Osteocyte (in vitro differentiated cells): ENCODE measurements around the gene EME2. TPM values are rescaled to one million over a fixed set of nuclear protein-coding genes. Genes with fewer than 3 reads are reported as not detected.

Experiments
- DNase-seq: peaks from one replicate; pipeline ENCODE4 v3.0.0; 2021; ENCODE audit warnings: mixed read lengths; ENCODE audit not compliant: unreplicated experiment; ENCODE audit errors: extremely low spot score
- H3K27ac Mint-ChIP-seq: one replicate; pipeline ENCODE4 v1.8.0; 2021; ENCODE audit warnings: mild to moderate bottlenecking, mixed read lengths; ENCODE audit not compliant: unreplicated experiment
- H3K27me3 Mint-ChIP-seq: one replicate; pipeline ENCODE4 v1.8.0; 2021; ENCODE audit warnings: mixed read lengths; ENCODE audit not compliant: unreplicated experiment
- H3K36me3 Mint-ChIP-seq: one replicate; pipeline ENCODE4 v1.8.0; 2021; ENCODE audit warnings: mixed read lengths; ENCODE audit not compliant: unreplicated experiment
- H3K4me1 Mint-ChIP-seq: one replicate; pipeline ENCODE4 v1.8.0; 2021; ENCODE audit warnings: mixed read lengths; ENCODE audit not compliant: unreplicated experiment
- H3K4me3 Mint-ChIP-seq: one replicate; pipeline ENCODE4 v1.8.0; 2021; ENCODE audit warnings: mild to moderate bottlenecking, moderate library complexity, mixed read lengths; ENCODE audit not compliant: unreplicated experiment
- H3K9me3 Mint-ChIP-seq: one replicate; pipeline ENCODE4 v1.8.0; 2021; ENCODE audit warnings: mixed read lengths; ENCODE audit not compliant: unreplicated experiment
- total RNA-seq: library from RNA; stranded (reverse); gene quantifications from 2 replicates; pipeline ENCODE4 v1.2.1, GENCODE V29; 2021
- TF ChIP-seq, protein P1 (sequence below): fragments of 200-600 bp; sonication (generic); IDR thresholded peaks from 2 replicates; pipeline ENCODE4 v1.5.0; 2021; ENCODE audit warnings: antibody characterized with exemption, mild to moderate bottlenecking, moderate library complexity

The EME2 gene
- total RNA-seq, 1 donor from 2014 or later: 21.5 TPM

DNA sequence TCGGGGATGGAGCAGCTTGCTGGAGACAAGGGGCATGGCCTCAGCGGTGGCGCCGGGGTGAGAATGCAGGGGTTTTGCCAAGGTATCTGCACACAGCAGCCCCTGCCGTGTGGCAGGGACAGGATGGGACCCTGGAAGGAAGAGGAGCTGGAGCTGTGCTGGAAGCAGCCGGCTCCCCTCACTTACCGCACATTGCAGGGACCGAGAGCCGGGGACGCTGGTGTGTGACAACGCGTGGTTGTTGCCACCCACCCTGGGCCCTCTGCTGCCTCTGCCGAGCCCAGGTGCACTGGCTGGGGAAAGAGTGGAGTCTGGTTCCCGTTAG is 13.2 kb downstream of the EME2 start:
- Mint-ChIP-seq H3K4me3 (no peak overlapping the region), H3K4me1 (peaks cover 24% of the 10 kb centered on the region), H3K27ac (no peak overlapping the region), H3K36me3 (peaks cover 5% of the 10 kb centered on the region), H3K9me3 (no peaks in the 10 kb centered on the region), H3K27me3 (no peaks in the 10 kb centered on the region)
- DNase-seq: no peak
- TF ChIP-seq, protein P1, sequence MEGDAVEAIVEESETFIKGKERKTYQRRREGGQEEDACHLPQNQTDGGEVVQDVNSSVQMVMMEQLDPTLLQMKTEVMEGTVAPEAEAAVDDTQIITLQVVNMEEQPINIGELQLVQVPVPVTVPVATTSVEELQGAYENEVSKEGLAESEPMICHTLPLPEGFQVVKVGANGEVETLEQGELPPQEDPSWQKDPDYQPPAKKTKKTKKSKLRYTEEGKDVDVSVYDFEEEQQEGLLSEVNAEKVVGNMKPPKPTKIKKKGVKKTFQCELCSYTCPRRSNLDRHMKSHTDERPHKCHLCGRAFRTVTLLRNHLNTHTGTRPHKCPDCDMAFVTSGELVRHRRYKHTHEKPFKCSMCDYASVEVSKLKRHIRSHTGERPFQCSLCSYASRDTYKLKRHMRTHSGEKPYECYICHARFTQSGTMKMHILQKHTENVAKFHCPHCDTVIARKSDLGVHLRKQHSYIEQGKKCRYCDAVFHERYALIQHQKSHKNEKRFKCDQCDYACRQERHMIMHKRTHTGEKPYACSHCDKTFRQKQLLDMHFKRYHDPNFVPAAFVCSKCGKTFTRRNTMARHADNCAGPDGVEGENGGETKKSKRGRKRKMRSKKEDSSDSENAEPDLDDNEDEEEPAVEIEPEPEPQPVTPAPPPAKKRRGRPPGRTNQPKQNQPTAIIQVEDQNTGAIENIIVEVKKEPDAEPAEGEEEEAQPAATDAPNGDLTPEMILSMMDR: no peak

DNA sequence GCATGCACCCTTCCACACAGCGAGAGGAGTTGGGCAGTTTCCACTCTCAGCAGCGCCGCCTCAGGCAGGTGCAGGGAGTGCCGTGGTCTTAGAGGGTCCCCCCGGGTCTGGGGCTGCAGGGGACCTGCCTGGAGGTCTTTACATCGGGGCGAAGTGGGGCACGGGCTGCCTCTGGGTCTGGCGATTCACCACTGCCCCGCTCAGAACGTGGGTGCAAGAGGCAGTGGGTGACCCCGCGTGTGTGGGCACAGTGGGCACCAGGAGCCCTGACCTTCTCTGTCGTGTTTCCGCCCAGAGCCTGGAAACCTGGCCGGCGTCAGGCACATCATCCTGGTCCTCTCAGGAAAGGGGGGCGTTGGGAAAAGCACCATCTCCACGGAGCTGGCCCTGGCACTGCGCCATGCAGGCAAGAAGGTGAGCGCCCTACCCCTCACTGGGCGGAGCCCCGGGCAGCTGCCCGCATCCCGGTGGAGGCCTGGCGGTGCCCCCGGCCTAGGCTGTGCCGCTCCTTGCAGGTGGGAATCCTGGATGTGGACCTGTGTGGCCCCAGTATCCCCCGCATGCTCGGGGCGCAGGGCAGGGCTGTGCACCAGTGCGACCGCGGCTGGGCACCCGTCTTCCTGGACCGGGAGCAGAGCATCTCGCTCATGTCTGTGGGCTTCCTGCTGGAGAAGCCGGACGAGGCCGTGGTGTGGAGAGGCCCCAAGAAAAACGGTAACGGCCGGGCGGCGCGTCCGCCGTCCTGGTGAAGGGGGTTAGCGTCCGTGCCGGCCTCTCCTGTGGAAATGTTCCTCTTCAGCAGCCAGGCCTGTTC is 13.8 kb downstream of the EME2 start:
- no peak overlapping the region for H3K4me3 Mint-ChIP-seq
- peaks cover 18% of the 10 kb centered on the region for H3K4me1 Mint-ChIP-seq
- H3K27ac Mint-ChIP-seq: no peak overlapping the region
- peaks cover 5% of the 10 kb centered on the region for H3K36me3 Mint-ChIP-seq
- DNase-seq: no peak
- no peaks in the 10 kb centered on the region for H3K9me3 Mint-ChIP-seq
- TF ChIP-seq, protein P1: no peak
- no peaks in the 10 kb centered on the region for H3K27me3 Mint-ChIP-seq

DNA sequence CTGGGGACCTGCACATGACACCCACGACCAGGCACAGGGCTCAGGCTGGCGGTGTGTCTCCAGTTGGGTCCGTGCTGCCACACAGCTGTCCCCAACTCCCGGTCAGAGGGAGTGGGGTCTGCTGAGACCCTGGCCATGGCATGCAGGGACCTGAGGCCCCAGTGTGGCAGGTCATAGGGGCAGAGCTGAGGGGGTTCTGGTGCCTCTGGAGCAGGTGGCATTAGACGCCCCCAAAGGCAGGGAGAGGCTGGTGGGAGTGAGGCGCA is 14.4 kb downstream of the EME2 start:
- TF ChIP-seq, protein P1: no peak
- no peaks in the 10 kb centered on the region for H3K9me3 Mint-ChIP-seq
- no peaks in the 10 kb centered on the region for H3K27me3 Mint-ChIP-seq
- no peak overlapping the region for H3K4me3 Mint-ChIP-seq
- no peak overlapping the region for H3K27ac Mint-ChIP-seq
- no peak for DNase-seq
- peaks cover 5% of the 10 kb centered on the region for H3K36me3 Mint-ChIP-seq
- peaks cover 13% of the 10 kb centered on the region for H3K4me1 Mint-ChIP-seq

DNA sequence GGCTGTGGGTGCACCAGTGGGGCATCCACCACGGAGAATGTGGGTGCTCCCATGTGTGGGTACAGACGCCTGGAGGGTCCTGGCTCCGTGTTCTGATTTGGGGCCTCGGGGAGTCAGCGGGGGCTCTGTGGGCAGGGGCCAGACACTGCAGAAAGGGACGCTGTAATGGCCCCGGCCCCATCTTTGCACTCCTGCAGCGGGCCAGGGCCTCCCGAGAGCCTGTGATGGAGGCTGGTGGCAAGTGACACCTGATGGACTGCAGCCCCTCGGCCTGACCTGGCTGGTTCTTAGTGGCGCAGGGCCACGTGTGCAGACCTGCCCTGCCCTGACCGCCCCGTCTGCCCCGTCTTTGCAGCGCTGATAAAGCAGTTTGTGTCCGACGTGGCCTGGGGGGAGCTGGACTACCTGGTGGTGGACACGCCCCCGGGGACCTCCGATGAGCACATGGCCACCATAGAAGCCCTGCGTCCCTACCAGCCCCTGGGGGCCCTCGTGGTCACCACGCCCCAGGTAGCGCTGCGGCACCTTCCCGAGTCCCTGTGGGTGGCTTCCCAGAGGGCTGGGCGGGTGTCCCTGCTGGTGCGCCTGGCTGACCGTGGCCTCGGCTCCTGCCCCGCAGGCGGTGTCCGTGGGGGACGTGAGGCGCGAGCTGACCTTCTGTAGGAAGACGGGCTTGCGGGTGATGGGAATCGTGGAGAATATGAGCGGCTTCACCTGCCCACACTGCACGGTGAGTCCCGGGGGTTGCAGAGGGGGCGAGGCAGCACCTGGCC is 14.9 kb downstream of the EME2 start:
- no peak for DNase-seq
- H3K27ac Mint-ChIP-seq: no peak overlapping the region
- H3K4me3 Mint-ChIP-seq: no peak overlapping the region
- peaks cover 13% of the 10 kb centered on the region for H3K4me1 Mint-ChIP-seq
- TF ChIP-seq, protein P1: no peak
- no peaks in the 10 kb centered on the region for H3K27me3 Mint-ChIP-seq
- peaks cover 5% of the 10 kb centered on the region for H3K36me3 Mint-ChIP-seq
- H3K9me3 Mint-ChIP-seq: no peaks in the 10 kb centered on the region

DNA sequence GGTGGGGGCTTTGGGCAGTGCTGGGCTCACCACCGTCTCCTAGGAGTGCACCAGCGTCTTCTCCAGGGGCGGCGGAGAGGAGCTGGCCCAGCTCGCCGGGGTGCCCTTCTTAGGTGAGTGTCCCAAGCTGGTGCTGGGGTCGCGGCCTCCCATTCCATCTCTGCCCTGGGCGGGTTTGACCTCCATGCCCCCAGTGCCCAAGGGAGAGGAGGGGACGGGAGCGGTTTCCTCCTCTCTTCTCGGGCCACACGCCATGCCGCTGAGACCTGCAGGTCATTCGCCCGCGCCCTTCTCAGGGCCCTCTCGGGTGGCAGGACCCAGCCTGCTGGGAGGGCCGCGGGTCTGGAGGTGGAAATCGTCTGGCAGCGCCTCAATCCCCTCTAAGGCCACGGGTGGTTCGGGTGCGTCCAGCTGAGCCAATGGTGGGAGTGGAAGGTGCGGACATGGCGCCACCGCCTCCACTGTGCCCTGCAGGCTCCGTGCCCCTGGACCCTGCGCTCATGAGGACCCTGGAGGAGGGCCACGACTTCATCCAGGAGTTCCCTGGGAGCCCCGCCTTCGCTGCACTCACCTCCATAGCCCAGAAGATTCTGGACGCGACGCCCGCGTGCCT is 15.6 kb downstream of the EME2 start:
- H3K27ac Mint-ChIP-seq: no peak overlapping the region
- peaks cover 5% of the 10 kb centered on the region for H3K36me3 Mint-ChIP-seq
- no peaks in the 10 kb centered on the region for H3K27me3 Mint-ChIP-seq
- no peaks in the 10 kb centered on the region for H3K9me3 Mint-ChIP-seq
- no peak overlapping the region for H3K4me3 Mint-ChIP-seq
- H3K4me1 Mint-ChIP-seq: peaks cover 11% of the 10 kb centered on the region
- TF ChIP-seq, protein P1: no peak
- DNase-seq: no peak
